ENCODE measurements around the gene VWC2.

Gene VWC2

GRCh38 chr7:49773218-49773935, at the start of gene VWC2:
Gene VWC2, plus strand, starts transcription at chr7:49773638. Its CDS starts 1,798 bp downstream, at chr7:49775436.
- DNase-seq, result no peak

GRCh38 chr7:49724071-49724470, 49.4 kb upstream of the VWC2 start:
- no peak for DNase-seq

GRCh38 chr7:49731836-49732235, 41.6 kb upstream of the VWC2 start:
- DNase-seq, result no peak

- no peak for DNase-seq
Observed at GRCh38 chr7:49762666-49763065, 10.8 kb upstream of the VWC2 start.

GRCh38 chr7:49763791-49764190, 9.6 kb upstream of the VWC2 start:
- DNase-seq, result no peak

GRCh38 chr7:49766966-49767365, 6.5 kb upstream of the VWC2 start:
- DNase-seq, result no peak

- DNase-seq, result no peak
Observed at GRCh38 chr7:49767719-49768118, 5.7 kb upstream of the VWC2 start.

- DNase-seq, result no peak
Observed at GRCh38 chr7:49768254-49768653, 5.2 kb upstream of the VWC2 start.

GRCh38 chr7:49768835-49769234, 4.6 kb upstream of the VWC2 start:
- no peak for DNase-seq

- DNase-seq, result no peak
Observed at GRCh38 chr7:49769285-49769857, 4.1 kb upstream of the VWC2 start.

GRCh38 chr7:49770838-49771237, 2.6 kb upstream of the VWC2 start:
- DNase-seq, result no peak

GRCh38 chr7:49771427-49772176, 1.8 kb upstream of the VWC2 start:
- DNase-seq, result no peak

- no peak for DNase-seq
Observed at GRCh38 chr7:49772916-49773217, 571 bp upstream of the VWC2 start.

GRCh38 chr7:49773936-49774458, 559 bp downstream of the VWC2 start:
- DNase-seq, result no peak

GRCh38 chr7:49774459-49775064, 1.1 kb downstream of the VWC2 start:
- DNase-seq, result no peak

GRCh38 chr7:49775065-49775948, 1.9 kb downstream of the VWC2 start:
- DNase-seq, result no peak

GRCh38 chr7:49775949-49776443, 2.6 kb downstream of the VWC2 start:
- no peak for DNase-seq

- no peak for DNase-seq
Observed at GRCh38 chr7:49776994-49777393, 3.6 kb downstream of the VWC2 start.

GRCh38 chr7:49778731-49779270, 5.4 kb downstream of the VWC2 start:
- DNase-seq, result no peak

GRCh38 chr7:49780953-49781352, 7.5 kb downstream of the VWC2 start:
- DNase-seq, result no peak

GRCh38 chr7:49781996-49782395, 8.6 kb downstream of the VWC2 start:
- no peak for DNase-seq

- no peak for DNase-seq
Observed at GRCh38 chr7:49783446-49783845, 10.0 kb downstream of the VWC2 start.

All from NCI-H1930 (cell line).